Lung (tissue), 12 donors: ENCODE data around the gene BAG5. TPM values are rescaled to one million over a fixed set of nuclear protein-coding genes. Genes with fewer than 3 reads are reported as not detected.

Experiments
- ATAC-seq: fragments of 200-7000 bp; cut with Tn5 transposase; one replicate; pipeline ENCODE4 v1.9.1; 2020; ENCODE audit warnings: moderate number of reproducible peaks; ENCODE audit not compliant: insufficient read depth, low FRiP score
- DNase-seq, 3 donors: peaks; one replicate each; pipeline ENCODE4 v3.0.0-alpha.2; 2013 to 2017
- H3K27ac ChIP-seq, 2 donors: one replicate each; pipeline ENCODE4 v1.5.1; 2013; ENCODE audit warnings: mild to moderate bottlenecking in 2 of 2, moderate library complexity in 2 of 2, control low read depth in 1 of 2, inconsistent platforms in 1 of 2, low read depth in 1 of 2, low read length in 1 of 2
- H3K27me3 ChIP-seq, 3 donors: one replicate each; pipeline ENCODE4 v1.5.1; 2013; ENCODE audit warnings: low read length in 2 of 3; ENCODE audit not compliant: control insufficient read depth in 3 of 3, insufficient read depth in 3 of 3
- H3K36me3 ChIP-seq, 4 donors: one replicate each; pipeline ENCODE4 v1.5.1; 2013; ENCODE audit warnings: low read length in 4 of 4, mild to moderate bottlenecking in 1 of 4, moderate library complexity in 1 of 4; ENCODE audit not compliant: control insufficient read depth in 4 of 4, insufficient read depth in 4 of 4
- H3K4me1 ChIP-seq, 5 donors: one replicate each; pipeline ENCODE4 v1.5.1; 2013; ENCODE audit warnings: low read length in 5 of 5, mild to moderate bottlenecking in 2 of 5, moderate library complexity in 1 of 5; ENCODE audit not compliant: control insufficient read depth in 5 of 5, insufficient read depth in 5 of 5
- H3K4me3 ChIP-seq: one replicate; pipeline ENCODE4 v1.5.1; 2013; ENCODE audit warnings: mild to moderate bottlenecking, control low read depth, moderate library complexity
- H3K9ac ChIP-seq, 2 donors: one replicate each; pipeline ENCODE4 v1.5.1; 2013; ENCODE audit warnings: low read length in 2 of 2, control low read depth in 1 of 2; ENCODE audit not compliant: insufficient read depth in 1 of 2
- H3K9me3 ChIP-seq, 4 donors: one replicate each; pipeline ENCODE4 v1.5.1; 2013; ENCODE audit warnings: low read length in 3 of 4, mild to moderate bottlenecking in 1 of 4, moderate library complexity in 1 of 4; ENCODE audit not compliant: control insufficient read depth in 4 of 4, insufficient read depth in 3 of 4
- WGBS, 2 donors: extraction: QIAGEN DNeasy Blood & Tissue Kit; methylation state at CpG; one replicate each; pipeline ENCODE4 v1.1.7; 2013; 5-methylcytosine and 5-hydroxymethylcytosine counted together
- polyA plus RNA-seq, 2 donors: library from polyadenylated mRNA; stranded (reverse); fragments of 200-250 nt; gene quantifications; one replicate each; pipeline ENCODE4 v1.2.1, GENCODE V29; 2013
- total RNA-seq, 2 donors: library from RNA; depleted of rRNA in 1 of 2; stranded (reverse); fragments of >200 nt in 1 of 2; gene quantifications; one replicate each; pipeline ENCODE4 v1.2.1, GENCODE V29; 2014 to 2021
- TF ChIP-seq, protein P1 (sequence below): IDR thresholded peaks from 2 replicates; pipeline ENCODE4 v1.5.1; 2012; ENCODE audit warnings: mild to moderate bottlenecking; ENCODE audit errors: control extremely low read depth, extremely low read depth
- donor health status: control.
- donor health status: control.
- donor health status: Bipolar disorder and iron deficiency.
- donor health status: healthy.
- donor health status: DM: yes; HTN: yes; CAD: no.

Gene BAG5
- total and polyA plus RNA-seq, 4 donors: 8.7 to 26.0 (median 18.5) TPM

DNA sequence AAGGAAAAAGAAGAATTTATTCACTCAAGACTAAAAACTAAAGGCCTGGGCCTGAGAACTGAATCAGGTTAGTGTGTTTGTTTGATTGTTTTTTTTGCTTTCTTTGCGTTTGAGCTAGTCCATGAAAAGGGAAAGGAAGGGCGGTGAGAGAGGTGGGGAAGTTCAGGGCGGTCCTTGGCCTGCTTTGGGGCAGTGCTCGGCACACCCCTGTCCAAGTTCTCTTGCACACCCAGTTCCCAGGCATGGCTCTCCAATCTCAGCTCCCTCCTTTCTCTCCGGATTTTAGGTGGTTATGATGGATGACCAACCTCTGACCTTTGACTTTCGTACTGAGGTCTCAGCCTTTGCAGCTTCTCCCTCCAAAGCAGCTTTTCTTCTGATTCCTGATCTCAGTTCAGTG lies 11.6 kb upstream of the BAG5 start:
- H3K9me3 ChIP-seq: no peaks in the 10 kb centered on the region
- H3K27me3 ChIP-seq: no peaks in the 10 kb centered on the region
- peaks cover 0 to 12% (median 8%) of the 10 kb centered on the region in 5 donors for H3K4me1 ChIP-seq
- 58 to 82% methylated on average over 6 of the region's 6 CpGs for WGBS, 2 donors
- no peak overlapping the region for H3K9ac ChIP-seq
- TF ChIP-seq, protein P1, sequence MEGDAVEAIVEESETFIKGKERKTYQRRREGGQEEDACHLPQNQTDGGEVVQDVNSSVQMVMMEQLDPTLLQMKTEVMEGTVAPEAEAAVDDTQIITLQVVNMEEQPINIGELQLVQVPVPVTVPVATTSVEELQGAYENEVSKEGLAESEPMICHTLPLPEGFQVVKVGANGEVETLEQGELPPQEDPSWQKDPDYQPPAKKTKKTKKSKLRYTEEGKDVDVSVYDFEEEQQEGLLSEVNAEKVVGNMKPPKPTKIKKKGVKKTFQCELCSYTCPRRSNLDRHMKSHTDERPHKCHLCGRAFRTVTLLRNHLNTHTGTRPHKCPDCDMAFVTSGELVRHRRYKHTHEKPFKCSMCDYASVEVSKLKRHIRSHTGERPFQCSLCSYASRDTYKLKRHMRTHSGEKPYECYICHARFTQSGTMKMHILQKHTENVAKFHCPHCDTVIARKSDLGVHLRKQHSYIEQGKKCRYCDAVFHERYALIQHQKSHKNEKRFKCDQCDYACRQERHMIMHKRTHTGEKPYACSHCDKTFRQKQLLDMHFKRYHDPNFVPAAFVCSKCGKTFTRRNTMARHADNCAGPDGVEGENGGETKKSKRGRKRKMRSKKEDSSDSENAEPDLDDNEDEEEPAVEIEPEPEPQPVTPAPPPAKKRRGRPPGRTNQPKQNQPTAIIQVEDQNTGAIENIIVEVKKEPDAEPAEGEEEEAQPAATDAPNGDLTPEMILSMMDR: no peak
- DNase-seq: no peak
- H3K27ac ChIP-seq: no peak overlapping the region
- no peak for ATAC-seq
- no peak overlapping the region for H3K4me3 ChIP-seq
- H3K36me3 ChIP-seq: peaks cover 6 to 19% (median 11%) of the 10 kb centered on the region in 4 donors

DNA sequence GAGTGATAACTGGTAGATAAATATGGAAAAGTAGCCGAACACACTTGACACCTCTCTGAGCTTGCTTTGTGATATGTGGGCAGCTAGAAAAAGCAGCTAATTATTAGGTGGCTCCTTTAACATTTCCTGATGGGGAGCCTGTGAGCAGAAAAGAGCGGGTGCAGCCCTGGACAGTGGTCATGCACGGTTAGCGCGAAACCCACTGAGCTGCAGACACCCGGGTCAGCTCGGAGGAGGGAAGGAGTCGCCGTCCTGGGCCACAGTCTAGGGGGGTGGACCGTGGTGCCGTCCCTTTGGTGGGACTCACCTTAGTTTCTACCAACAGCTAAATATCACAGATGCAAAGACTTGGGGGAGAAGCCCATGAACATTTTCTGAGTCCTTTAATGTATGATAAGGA lies 7.0 kb upstream of the BAG5 start:
- 75 to 80% methylated on average over 11 of the region's 11 CpGs for WGBS, 2 donors
- H3K9ac ChIP-seq: no peak overlapping the region
- H3K4me3 ChIP-seq: no peak overlapping the region
- ATAC-seq (no peak), DNase-seq (no peak)
- H3K27me3 ChIP-seq: no peaks in the 10 kb centered on the region
- H3K9me3 ChIP-seq: no peaks in the 10 kb centered on the region
- H3K27ac ChIP-seq: no peak overlapping the region
- peaks cover 0 to 4% (median 0%) of the 10 kb centered on the region in 5 donors for H3K4me1 ChIP-seq
- TF ChIP-seq, protein P1: no peak
- H3K36me3 ChIP-seq: peaks cover 0 to 9% (median 5%) of the 10 kb centered on the region in 4 donors

DNA sequence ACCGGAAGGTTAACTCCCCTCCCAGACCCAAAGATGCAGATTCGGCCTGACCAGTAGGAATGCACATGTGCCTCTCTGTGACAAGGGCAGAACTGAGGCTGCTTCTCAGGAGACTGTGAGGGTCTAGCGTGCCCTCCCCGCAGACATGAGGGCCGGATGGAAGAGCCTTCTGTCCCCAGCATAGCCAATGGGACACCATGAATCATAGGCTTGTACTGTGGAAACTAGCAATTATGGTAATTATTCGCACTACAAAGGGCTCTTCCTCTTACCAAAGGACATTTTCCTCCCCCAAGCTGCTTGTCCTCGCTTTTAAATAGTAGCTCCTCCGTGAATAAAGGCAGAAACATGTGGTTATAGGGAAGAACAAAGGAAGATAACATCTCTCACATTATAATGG lies 6.5 kb upstream of the BAG5 start:
- TF ChIP-seq, protein P1: no peak
- H3K4me3 ChIP-seq: no peak overlapping the region
- H3K4me1 ChIP-seq: peaks cover 0 to 5% (median 2%) of the 10 kb centered on the region in 5 donors
- no peak overlapping the region for H3K9ac ChIP-seq
- no peak for ATAC-seq
- no peaks in the 10 kb centered on the region for H3K27me3 ChIP-seq
- peaks cover 0 to 6% (median 5%) of the 10 kb centered on the region in 4 donors for H3K36me3 ChIP-seq
- H3K9me3 ChIP-seq: no peaks in the 10 kb centered on the region
- DNase-seq: no peak
- peak overlapping the region in 1 of 2 donors; percentile 67 for H3K27ac ChIP-seq
- WGBS, 2 donors: 74 to 87% methylated on average over 8 of the region's 8 CpGs
